NCI-H774 (cell line): Measurements from ENCODE around the gene ORM1.
"Not testable (repeated sequence)": the region's sequence is repeated elsewhere in the genome, so short reads cannot be mapped to it uniquely, and the experiment has no call there.

Source experiments
- DNase-seq: peaks from one replicate; lab custom pipeline; 2025; lab: John Stamatoyannopoulos, UW

Gene ORM1

DNA sequence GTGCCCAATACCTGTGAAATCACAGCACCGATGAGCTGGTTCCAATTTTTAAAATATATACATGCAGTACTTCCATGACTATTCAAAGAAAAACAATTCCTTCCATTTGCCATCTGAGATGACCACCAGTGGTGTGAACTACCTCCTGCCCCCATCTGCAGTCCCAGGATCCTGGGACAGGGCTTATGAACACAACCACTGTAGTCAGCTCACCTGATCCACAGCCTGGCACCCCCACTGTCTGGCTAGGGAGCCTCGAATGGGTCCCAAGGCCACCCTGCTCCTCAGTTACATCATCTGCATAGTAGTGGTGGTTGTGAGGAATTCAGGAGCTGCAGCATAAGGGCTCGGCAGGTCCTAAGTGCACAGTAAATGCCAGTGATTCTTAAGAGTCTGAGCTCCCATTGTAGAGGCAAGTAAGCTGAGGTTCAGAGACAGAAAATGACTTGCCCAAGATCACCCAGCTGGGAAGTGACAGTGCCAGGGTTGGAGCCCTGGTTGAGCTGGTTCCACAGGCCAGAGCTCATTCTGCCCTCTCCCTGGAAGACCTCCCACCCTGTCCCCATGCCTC, 2.9 kb downstream of the ORM1 start:
- DNase-seq: not testable (repeated sequence)

DNA sequence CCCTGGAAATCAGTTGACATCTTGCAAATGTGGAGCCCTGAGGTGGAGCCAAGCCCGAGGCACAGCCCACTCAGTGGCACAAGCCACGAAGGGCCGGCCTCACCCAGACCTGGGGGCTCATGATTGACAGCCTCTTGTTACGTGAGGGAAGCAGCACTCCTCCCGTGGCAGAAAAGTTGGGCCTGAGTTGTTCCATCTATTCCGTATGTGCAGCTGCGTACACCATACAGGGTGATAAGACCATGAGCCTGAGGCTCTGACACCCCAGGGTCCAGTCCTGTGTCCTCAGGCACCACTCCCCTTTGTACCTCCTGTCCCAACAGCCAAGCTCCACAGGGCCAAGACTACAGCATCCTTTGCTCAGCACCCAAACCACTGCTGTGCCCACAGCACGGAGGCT, 4.9 kb downstream of the ORM1 start:
- DNase-seq: no peak

DNA sequence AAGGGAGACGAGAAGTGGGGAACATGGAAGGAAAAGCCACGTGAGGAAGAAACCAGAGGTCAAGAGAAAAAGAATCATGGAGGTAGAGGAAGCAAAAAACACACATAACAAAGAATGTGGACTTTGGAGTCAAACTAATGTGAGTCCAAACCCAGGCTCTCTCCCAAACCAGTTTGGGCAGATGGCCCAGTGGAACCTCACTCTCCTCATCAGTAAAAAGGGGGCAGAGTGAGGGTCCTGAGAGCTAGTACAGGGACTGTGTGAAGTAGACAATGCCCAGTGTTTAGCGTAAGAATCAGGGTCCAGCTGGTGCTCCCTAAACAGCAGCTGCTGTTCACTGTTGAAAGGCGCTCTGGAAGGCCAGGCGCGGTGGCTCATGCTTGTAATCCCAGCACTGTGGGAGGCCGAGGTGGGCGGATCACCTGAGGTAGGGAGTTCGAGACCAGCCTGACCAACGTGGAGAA, 5.5 kb downstream of the ORM1 start:
- not testable (repeated sequence) for DNase-seq

DNA sequence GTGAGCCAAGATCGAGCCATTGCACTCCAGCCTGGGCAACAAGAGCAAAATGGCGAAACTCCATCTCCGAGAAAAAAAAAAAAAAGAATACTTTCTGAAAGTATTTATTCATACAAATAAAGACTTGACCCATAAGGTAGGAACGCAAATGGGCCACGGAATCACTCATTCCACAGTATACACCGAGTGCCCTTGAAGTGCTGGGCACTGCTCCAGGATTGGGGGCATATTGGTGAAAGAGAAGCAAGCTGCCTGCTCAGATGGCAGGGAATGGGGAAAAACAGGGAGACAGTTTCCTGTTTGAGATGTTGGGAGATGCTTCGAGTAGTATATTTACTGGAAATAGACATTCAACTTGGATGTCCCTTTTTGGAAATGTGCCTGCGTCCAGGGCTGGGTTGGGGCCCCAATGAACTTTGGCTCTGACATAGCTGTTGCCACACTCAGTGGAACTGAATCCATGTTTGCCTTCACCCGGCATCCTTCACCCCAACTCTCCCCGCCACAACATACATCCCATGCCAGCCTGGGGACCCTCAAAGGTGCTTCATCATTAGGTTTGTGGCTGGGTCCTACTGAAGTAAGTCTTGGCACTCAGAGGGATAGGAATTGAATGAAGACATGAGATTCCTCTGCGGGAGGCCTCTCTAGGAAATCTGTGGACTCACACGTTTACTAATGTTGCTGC, 6.2 kb downstream of the ORM1 start:
- DNase-seq: not testable (repeated sequence)

DNA sequence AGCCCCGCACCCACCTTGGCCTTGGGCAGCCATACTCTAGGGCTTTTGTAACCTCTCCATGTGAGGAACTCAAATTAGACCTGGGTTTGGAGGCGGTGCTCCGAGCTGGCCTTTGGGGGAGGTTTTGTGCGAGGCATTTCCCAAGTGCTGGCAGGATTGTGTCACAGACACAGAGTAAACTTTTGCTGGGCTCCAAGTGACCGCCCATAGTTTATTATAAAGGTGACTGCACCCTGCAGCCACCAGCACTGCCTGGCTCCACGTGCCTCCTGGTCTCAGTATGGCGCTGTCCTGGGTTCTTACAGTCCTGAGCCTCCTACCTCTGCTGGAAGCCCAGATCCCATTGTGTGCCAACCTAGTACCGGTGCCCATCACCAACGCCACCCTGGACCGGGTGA, 6.7 kb downstream of the ORM1 start, which contains the start of gene ORM2:
ORM2 (plus strand) TSS at position 245 of the 398 bp plus-strand sequence; CDS start at position 281, 36 bp downstream.
- not testable (repeated sequence) for DNase-seq

DNA sequence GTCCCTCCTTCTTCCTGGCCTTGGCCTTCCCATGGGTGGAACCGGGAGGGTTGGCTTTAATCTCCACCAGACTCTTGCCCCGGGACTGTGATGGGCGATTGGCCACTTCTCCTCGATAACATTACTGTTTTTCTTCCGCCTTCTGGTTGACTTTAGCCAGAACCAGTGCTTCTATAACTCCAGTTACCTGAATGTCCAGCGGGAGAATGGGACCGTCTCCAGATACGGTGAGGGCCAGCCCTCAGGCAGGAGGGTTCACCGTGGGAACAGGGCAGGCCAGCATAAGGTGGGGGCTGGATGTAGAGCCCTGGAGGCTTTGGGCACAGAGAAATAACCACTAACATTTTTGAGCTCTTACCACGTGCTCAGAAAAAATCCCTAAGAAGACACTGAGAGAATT, 7.7 kb downstream of the ORM1 start:
- no peak for DNase-seq

DNA sequence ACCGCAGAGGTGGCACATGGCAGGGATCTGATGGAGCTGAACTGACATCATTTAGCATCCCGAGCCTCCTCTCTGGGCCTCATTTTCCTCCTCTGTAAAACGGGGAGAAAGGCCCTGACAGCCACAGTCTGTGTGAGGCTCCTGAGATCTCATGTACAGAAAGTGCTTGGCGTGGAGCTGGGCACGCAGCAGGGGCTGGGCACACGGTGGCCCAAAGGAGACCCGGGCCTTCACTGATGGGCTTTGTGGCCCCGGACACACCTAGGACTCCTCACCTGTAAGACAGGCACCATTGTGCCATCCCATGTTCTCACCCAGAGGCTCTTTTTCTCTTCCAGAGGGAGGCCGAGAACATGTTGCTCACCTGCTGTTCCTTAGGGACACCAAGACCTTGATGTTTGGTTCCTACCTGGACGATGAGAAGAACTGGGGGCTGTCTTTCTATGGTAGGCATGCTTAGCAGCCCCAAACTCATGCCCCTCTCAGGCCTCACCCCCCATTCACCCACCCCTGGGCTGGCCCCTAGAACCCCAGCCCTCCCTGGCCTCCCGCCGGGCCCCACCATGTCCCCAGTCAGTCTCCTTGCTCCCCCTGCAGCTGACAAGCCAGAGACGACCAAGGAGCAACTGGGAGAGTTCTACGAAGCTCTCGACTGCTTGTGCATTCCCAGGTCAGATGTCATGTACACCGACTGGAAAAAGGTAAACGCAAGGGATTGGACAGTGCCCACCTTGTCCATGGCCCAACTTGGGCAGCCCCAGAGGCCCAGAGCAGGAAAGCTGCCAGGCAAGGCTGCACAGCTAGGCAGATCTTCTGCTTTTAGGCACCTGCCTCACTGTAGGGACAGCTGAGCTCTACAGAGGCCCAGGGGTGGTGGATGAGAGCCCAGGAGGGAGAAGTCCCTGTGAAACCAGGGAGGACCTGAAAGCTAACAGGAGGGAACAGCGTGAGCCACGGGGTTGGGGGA, 8.6 kb downstream of the ORM1 start:
- DNase-seq: not testable (repeated sequence)

DNA sequence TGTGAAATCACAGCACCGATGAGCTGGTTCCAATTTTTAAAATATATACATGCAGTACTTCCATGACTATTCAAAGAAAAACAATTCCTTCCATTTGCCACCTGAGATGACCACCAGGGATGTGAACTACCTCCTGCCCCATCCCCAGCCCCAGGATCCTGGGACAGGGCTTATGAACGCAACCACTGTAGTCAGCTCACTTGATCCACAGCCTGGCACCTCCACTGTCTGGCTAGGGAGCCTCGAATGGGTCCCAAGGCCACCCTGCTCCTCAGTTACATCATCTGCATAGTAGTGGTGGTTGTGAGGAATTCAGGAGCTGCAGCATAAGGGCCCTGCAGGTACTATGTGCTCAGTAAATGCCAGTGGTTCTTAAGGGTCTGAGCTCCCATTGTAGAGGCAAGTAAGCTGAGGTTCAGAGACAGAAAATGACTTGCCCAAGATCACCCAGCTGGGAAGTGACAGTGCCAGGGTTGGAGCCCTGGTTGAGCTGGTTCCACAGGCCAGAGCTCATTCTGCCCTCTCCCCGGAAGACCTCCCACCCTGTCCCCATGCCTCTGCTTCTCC, 9.7 kb downstream of the ORM1 start:
- not testable (repeated sequence) for DNase-seq

DNA sequence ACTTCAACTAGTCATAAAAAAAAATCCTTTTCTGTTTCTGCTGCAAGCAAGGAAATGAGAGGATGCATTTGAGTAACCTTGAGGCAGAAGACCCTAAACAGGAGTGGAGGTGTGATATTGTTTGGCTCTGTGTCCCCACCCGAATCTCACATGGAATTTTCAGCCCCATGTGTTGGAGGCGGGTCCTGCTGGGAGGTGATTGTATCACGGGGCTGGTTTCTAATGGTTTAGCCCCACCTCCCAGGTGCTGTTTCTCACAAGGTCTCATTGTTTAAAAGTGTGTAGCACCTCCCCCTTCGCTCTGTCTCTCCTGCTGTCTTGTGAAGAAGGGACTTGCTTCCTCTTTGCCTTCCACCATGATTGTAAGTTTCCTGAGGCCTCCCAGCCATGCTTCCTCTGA, 10.8 kb downstream of the ORM1 start:
- DNase-seq: not testable (repeated sequence)

DNA sequence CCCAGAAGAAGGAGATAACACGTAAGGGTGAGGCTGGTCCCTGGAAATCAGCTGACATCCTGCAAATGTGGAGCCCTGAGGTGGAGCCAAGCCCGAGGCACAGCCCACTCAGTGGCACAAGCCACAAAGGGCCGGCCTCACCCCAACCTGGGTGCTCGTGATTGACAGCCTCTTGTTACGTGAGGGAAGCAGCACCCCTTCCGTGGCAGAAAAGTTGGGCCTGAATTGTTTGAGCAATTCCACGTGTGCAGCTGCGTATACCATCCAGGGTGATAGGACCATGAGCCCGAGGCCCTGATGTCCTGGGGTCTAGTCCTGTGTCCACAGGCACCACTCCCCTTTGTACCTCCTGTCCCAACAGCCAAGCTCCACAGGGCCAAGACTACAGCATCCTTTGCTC, 11.6 kb downstream of the ORM1 start:
- no peak for DNase-seq

DNA sequence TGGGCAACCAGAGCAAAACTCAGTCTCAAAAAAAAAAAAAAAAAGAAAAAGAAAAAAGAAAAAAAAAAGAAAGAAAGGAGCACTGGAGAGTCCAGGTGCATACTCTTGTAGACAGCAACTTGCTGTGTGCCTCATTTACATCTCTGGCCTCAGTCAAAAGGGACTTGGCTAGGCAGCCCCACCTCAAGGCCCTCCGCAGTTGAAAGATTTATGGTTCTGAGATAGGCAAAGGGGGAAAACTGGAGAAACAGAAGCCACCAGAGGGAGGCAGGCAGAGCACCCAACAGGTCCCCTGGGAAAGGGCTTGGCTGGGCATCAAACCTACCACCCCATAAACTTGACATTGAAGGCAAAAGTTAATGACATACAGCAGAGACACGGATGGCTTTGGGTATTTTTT, 12.8 kb downstream of the ORM1 start:
- DNase-seq: no peak

DNA sequence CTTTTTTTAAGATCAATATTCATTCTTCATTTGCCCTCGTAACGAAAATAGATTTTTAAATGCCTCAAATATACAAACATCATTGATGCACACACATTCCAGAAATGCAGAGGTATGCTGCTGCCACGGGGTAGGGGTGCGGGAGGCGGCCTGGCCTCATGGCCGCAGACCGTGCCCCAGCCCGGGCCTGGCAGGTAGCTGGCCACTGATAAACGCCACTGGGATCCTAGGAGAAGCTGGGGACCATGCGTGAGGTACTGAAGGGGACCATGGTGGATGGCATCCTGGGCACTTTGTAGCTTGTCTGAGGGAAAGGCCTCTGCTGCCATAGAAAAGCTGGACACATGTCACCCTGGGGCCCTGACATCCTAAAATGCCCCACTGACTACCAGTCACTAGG, 13.3 kb downstream of the ORM1 start:
- DNase-seq: no peak

DNA sequence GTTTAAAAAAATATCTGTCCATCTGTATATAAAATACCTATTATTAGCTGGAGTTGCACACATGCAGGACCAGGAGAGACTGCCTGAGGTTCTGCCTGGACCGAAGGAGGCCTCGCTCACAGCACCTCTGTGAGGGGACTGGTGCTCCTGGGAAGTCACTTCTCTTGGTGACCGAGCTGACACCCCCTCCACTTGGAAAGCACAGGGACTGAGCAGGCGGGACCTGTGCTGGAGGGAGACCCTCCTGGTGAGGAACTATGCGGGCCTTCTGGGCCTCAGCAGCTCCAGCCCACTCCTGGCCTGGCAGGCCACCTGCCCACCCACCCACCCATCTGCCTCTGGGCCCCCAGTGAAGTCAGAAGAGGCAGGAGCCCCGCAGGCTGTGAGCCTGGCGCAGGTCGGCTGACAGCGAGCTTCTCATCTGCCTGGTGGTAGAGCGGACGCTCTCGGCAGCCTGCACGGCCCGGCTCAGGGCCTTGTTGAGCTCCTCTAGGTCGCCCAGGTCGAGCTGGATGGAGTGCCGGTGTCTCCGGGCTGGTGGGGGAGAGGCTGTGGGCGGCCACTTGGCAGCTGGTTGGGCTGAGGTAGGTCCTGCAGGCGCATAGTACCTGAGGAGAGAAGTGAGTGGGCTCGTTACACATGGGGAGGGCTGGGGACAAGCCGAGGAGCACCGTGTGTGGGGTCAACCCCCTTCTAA, 13.9 kb downstream of the ORM1 start:
- DNase-seq: no peak

DNA sequence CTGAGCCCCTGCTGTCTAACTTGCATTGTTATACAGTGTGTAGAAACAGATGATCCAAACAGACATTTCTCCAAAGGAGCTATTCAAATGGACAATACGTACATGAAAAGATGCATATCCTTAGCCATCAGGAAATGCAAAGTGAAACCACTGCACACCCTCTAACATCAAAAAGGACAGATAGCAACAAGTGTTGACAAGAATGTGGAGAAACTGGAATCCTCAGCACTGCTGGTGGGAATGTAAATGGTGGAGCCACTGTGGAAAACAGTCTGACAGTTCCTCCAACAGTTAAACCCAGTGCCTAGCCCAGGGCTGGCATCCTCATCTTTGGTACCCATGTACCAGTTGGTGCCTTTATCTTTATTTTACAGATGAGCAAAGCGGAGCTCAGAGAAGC, 15.3 kb downstream of the ORM1 start:
- no peak for DNase-seq

DNA sequence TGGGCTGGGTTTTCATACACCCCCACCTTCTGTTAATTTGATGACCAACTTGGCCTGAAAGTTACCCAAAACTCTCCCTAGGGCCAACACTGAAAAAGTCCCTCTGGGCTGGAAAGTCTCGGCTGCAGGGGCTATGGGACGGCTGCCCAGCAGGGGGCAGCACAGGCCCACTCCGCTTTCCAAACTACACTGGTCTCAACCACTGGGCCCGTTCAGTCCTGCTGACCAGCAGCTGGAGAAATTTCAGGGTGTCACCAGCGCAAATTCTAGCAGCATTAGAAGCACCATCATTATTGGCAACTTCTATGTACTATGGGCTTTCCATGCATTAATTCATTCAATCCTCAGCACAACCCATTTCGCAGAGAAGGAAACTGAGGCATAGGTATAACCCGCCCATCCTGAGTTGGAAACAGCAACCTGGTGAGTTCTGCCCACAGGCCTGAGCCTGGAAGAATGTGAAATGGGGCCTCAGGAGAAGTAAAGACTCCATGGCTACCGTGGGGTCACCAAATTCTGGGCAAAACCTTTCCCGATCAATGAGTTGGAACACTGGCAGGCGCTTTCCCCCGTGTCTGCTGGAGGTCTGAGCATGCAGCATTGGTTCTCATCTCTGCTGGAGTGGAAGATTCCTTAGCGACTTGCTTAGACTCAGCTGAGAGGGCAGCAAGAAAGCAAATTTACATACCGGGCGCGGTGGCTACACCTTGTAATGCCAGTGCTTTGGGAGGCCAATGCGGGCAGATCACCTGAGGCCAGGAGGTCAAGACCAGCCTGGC, 16.4 kb downstream of the ORM1 start:
- no peak for DNase-seq

DNA sequence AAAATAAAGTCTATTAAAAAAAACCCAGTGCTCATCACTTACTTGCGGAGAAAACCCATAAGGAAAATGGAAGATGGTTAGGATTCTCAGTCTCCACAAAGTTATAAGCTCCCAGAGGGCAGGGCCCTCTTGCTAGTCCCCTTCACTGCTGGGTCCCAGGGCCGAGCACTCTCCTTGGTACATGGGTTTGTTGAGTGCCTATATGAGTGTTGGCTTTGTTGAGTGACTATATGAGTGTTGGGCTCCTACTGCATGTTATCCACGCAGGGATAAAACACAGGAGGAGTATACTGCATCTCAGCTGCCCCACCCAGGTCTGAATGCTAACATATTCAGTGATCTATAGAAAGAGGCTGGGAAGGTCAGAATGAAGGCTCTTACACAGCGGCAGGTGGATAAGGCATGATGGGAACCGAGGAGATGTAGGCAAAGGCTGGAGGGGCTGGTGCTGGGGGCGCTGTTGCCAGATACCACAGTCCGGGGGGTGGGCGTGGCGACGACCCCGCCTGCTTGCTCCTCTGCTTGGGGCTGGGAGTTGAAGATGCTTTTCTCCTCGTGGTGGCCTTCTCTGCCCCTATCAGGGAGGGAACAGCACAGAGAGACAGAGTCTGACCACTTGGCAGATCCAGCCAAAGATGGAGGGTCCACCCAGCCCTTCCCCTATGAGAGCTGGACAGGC, 18.4 kb downstream of the ORM1 start:
- DNase-seq: no peak

DNA sequence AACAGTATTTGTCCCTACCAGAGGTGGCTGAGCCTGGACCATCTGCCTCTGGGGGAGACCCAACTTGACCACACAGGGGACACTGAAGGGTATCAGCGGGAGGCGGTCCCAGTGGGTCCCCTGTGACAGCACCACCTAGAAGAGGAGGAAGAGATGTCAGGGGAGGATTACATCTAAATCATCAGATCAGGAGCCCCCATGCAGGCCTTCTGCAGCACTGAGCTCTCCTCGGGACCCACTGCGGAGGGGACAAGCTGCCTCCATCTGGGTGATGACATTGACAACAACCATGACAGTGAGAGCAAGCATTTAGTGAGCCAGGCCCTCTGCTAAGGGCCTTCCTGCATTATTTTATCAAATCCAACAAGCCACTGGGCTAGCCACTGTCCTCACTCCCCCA, 19.1 kb downstream of the ORM1 start:
- no peak for DNase-seq

DNA sequence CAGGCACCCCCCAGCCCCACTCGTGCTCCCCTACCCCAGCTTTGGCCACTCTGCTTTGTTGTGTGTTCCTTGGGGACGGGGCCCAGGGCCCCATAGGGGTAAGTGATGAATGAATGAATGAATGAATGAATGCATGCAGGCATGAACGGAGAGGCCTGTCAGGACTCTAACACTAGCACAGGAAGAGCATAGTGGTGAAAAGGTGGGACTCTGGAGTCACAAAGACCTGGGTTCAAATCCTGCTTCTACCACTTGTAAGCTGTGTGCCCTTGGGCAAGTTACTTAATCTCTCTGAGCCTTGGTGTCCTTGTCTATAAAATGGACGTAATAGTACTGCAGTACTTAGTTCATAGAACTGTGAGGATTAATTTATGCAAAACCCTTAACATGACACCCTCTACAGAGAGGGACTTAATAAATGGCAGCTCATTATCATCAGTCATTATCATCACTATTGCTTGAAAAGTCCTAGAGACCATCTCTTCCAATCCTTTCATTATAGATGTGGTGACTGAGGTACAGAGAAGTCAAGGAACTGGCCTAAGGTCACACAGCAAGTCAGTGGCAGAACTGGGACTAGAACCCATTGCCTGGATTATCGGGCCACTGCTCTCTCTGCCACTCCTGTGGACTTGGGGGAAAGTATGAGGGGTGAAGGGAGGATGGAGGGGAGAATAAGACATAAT, 20.0 kb downstream of the ORM1 start:
- no peak for DNase-seq

DNA sequence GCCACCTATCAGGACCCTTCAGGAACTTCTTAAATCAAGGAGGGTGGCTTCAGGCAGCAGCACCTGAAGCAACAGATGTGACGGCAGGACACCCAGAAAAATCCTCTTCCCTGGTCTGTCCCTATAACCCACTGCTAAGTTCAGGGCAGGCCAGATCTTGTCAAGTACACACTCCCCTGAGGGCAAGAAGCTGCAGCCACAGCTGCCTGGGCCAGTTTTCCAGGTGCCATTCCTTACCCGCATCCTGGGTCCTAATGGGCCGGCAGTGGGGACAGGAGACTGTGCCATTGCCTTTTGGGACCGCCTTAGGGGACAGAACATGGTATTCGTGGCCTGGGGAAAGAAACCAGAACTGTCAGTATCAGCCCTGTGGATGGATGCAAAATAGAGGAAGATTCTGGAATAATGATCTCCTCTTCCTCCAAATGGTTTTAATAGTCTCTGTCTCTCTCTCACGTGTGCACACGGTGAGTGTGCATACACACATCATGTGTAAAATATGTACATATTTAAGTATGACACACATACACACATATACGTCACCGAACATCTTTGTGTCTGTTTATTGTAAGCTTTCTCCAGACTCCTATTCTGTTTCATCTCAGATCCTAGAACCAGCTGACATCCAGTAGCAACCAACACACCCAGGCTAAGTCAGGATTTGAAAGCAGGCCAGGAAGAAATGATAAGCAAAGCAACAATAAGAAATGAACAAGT, 20.7 kb downstream of the ORM1 start:
- DNase-seq: no peak
